Jurkat, Clone E6-1 (cell line): ENCODE results near the gene KIAA1217.

ENCODE experiments used
- DNase-seq: peaks from one replicate; pipeline ENCODE4 v3.0.0-alpha.2; 2011; ENCODE audit warnings: low read depth, low spot score
- H3K4me3 ChIP-seq: 2 replicates; pipeline ENCODE4 v1.5.1; 2011; ENCODE audit warnings: mild to moderate bottlenecking, low read length, control low read depth, moderate library complexity

Gene KIAA1217

GRCh38 chr10:24207781-24208611 is 942 bp upstream of the KIAA1217 start:
- no peak overlapping the region for H3K4me3 ChIP-seq
- DNase-seq = no peak

DNA sequence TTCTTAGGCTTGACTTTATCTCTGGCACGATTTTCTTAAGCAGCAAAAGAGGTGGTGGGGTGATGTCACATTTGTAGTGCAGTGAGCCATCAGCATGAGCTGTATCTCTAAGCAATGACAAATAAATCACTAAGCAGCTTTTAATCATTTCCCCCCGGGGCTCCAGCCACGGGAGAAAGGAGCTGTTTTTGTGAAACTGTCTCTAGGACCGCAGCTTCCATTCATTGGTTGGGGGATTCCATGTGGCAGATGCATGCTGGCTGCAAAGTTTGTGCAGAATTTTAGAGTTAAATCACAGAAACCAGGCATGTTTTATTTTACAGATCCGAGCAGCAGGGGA is 464 bp downstream of the KIAA1217 start:
- no peak overlapping the region for H3K4me3 ChIP-seq
- DNase-seq = no peak

DNA sequence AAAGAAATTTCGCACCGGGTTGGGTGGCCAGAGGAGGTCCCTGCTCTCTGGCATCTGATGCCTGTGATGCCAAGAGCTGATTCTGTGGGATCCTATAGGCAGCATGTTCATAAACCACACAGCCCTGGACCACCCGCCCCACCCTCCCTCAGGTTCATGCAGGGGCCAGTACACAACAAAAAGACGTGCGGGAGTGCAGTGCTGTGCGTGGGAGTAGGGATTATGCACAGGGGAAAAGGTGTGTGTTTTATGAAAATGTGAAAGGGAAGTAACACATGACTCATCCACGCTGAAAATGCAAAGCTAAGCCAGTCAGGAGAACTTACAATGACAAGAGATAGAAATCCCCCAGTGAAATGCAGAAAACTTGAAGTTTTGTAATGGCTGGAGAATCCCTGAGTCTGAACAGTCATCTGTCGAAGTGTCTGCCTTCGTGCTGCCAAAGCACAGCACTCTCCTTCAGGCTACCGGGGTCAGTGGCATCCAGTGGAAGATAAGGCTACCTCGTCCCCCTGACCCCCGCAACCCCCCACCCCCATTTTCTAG is 1.1 kb downstream of the KIAA1217 start:
- no peak for DNase-seq
- H3K4me3 ChIP-seq = no peak overlapping the region

- no peak for DNase-seq
- H3K4me3 ChIP-seq = no peak overlapping the region
These were observed 1.6 kb downstream of the KIAA1217 start for GRCh38 chr10:24210501-24210900.

DNA sequence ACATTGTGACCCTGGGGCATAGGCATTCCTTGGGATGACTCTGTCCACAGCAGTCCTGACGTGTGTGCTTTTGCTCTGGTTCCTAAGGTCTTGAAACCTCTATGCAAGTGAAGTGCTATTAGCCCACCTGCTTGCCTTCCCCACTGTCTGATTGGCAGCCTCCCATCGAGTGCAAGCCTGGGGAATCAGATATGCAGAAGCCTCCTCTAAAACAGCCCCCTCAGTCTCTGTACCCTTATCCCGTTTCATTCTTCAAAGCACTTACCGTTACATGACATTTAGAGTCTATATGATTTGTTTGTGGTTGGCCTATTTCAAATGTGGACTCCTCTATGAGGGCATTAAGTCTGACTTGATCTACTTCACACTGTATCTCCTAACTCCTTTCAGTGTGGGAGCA is 4.3 kb downstream of the KIAA1217 start:
- no peak overlapping the region for H3K4me3 ChIP-seq
- no peak for DNase-seq

DNA sequence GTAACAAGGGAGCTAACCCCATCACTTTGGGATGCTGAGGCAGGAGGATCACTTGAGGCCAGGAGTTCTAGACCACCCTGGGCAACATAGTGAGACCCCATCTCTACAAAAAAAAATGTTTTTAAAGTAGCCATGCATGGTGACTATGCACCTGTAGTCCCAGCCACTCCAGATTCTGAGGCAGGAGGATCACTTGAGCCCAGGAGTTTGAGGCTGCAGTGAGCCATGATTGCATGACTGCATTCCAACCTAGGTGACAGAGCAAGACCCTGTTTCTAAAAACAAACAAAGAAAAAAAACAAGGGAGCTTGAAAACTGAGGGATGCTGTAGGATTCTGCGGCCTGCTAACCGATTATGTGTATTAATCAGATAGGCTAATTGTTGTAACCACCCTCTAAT is 4.9 kb downstream of the KIAA1217 start:
- no peak for DNase-seq
- no peak overlapping the region for H3K4me3 ChIP-seq

- no peak for DNase-seq
- H3K4me3 ChIP-seq = no peak overlapping the region
These were observed 5.8 kb downstream of the KIAA1217 start for GRCh38 chr10:24214762-24215161.

GRCh38 chr10:24215196-24215595 is 6.3 kb downstream of the KIAA1217 start:
- no peak for DNase-seq

DNA sequence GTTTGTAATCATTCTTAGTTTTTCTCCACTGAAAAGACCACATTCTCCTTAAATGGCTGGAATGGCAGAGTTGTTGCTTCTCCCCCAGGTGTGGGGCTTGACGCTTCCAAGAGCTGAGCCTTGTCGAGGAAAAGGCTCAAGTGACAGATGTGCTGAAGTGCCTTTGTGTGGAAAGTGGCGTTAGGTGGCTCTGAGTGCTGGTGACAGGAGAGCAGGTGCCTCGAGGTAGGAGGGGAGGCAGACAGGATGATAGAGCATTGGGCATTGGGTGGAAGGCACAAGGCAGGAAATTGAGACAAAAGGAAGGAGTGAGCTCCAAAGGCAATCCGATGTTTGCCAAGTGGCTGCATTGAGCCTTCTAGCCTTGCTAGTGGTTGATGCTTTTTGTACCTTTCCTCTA is 6.7 kb downstream of the KIAA1217 start:
- no peak for DNase-seq
- no peak overlapping the region for H3K4me3 ChIP-seq

More at GRCh38 chr10:24215196-24215595, 6.3 kb downstream of the KIAA1217 start:
- H3K4me3 ChIP-seq = no peak overlapping the region

- DNase-seq = no peak
- H3K4me3 ChIP-seq = no peak overlapping the region
These were observed 11.0 kb downstream of the KIAA1217 start for GRCh38 chr10:24219963-24220362.

DNA sequence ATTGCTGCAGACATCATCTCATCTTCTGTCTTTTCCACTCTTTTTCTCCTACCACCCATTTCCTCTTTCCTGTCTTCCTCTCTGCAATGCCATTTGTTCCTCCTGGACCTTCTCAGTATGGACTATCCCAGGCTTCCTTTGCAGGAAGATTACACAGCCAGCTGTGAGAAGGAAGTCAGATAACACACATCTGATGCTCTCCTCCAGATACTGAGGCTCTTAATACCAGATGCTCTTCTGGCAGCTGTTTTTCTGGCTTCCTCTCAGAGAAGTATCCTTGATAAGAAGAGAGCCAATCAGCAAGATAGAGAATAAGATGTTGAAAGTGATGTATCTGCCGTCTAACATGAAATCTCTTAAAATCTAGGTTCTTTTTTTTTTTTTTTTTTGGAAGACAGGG is 14.4 kb downstream of the KIAA1217 start:
- H3K4me3 ChIP-seq = no peak overlapping the region
- no peak for DNase-seq

DNA sequence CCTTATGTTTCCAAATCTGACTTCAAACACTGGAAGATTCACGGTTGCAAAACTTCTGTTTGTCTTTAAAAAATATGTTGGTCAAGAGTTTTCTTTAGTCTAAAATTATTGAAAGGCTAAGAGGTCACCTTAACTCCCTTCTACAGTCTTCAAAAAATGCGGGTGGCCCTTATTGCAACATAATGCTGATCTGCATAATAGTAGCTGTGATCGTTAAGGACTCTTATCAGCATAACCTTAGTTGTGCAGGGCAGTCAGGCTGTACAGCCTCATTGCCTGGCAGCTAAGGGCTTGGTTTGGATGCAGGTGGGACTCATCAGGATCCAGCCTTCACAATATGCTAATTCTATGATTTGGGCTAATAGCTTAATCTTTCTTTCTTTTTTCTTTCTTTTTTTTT is 15.0 kb downstream of the KIAA1217 start:
- no peak for DNase-seq
- H3K4me3 ChIP-seq = no peak overlapping the region

DNA sequence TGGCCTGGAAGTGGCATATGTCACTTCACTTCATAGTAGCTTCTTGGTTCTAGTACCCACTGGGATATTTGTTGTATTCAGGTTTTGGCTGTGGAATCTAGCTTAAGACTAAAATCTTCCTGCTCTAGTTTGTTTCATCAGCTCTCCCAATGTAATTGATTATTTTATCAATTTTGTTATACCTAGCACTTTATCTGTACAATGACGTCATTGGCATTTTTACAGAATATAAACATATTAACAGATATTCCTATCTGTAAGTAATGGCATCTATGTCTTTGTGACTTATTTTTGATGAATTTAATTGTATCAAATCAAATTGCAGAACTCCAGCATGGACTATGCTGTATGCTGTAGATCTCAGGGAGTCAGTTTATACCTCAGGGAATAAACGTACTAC is 19.7 kb downstream of the KIAA1217 start:
- DNase-seq = no peak
- no peak overlapping the region for H3K4me3 ChIP-seq

DNA sequence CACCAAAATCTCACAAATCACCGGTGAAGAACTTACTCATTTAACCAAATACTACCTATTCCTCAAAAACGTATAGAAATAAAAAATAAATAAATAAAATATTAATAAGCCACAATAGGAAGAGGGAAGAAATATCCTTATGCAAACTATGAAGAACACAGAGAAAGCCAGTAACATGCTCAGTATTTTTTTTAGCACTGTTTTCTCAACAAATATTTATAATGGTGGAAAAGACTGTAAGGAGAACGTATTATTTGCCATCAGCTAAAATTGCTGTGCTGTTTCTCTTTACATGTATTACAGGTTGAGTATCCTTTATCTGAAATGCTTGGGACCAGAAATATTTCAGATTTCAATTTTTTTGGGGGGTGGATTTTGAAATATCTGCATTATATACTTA is 21.0 kb downstream of the KIAA1217 start:
- DNase-seq = no peak
- H3K4me3 ChIP-seq = no peak overlapping the region

GRCh38 chr10:24231200-24231599 is 22.3 kb downstream of the KIAA1217 start:
- no peak overlapping the region for H3K4me3 ChIP-seq

DNA sequence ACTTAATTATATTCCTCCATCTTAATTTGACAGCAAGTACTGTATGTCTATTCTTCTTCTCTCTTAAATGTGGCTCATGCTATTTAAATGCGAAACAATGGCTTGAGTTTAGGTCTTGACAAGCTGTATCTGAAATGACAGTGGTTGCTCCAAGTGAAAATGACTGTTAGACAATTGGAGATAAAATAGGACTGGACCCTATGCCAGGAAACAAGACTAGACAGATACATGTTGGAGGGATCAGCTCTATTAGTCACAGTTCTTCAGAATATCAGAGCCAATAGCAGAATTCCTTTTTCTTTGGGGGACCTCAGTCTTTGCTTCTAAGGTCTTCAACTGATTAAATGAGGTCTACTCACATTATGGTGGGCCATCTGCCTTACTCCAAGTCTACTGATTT is 25.8 kb downstream of the KIAA1217 start:
- no peak overlapping the region for H3K4me3 ChIP-seq
- no peak for DNase-seq

More at GRCh38 chr10:24231200-24231599, 22.3 kb downstream of the KIAA1217 start:
- no peak for DNase-seq

GRCh38 chr10:24235471-24235870 is 26.5 kb downstream of the KIAA1217 start:
- DNase-seq = no peak
- H3K4me3 ChIP-seq = no peak overlapping the region

DNA sequence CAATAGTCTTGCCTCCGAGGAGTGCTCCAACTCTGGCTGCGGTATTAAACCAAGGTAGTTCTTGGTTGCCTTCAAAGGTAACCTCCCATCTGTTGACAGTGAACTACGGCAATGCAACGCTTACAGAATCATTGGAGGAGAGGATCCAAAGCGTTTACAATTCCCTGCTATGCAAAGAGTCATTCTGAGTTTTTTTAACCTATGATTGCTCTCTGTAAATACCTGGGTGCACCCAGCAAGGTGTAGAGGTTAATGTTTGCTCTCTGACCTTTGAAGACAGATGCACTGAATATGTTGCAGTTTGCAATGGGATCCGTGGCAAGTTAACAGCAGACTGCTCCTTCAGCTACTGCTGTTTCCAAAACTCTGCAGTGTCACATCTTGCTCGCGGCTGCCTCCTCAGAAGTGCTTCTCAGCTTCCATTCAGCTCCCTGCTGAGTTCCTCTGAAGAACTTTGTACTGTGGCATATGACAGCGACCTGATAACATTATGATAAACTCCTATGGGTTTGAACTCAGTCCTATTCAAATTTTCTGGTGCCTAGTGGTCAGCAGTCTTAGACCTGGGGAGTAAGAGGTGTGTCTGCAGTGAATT is 29.0 kb downstream of the KIAA1217 start:
- DNase-seq = no peak
- H3K4me3 ChIP-seq = no peak overlapping the region

- H3K4me3 ChIP-seq = no peak overlapping the region
- no peak for DNase-seq
These were observed 29.7 kb downstream of the KIAA1217 start for GRCh38 chr10:24238519-24239247.
